AG09309 (cell line): ENCODE data around the gene GRIK2.

ENCODE experiments used
- DNase-seq: peaks from one replicate; pipeline ENCODE4 v3.0.0-alpha.2; 2010; ENCODE audit warnings: low read depth
- H3K4me3 ChIP-seq: 2 replicates; pipeline ENCODE4 v1.5.1; 2011; ENCODE audit warnings: mild to moderate bottlenecking, low read depth, low read length, moderate library complexity; ENCODE audit not compliant: control insufficient read depth
- TF ChIP-seq, protein P1 (sequence below): IDR thresholded peaks from 2 replicates; pipeline ENCODE4 v1.5.1; 2011; ENCODE audit warnings: mild to moderate bottlenecking, low read depth, low read length, inconsistent platforms; ENCODE audit not compliant: insufficient read depth, control insufficient read depth; ENCODE audit errors: missing control alignments

The GRIK2 gene

GRCh38 chr6:101878554-101879276 lies 485.2 kb downstream of the GRIK2 start:
- DNase-seq: no peak
- TF ChIP-seq, protein P1, sequence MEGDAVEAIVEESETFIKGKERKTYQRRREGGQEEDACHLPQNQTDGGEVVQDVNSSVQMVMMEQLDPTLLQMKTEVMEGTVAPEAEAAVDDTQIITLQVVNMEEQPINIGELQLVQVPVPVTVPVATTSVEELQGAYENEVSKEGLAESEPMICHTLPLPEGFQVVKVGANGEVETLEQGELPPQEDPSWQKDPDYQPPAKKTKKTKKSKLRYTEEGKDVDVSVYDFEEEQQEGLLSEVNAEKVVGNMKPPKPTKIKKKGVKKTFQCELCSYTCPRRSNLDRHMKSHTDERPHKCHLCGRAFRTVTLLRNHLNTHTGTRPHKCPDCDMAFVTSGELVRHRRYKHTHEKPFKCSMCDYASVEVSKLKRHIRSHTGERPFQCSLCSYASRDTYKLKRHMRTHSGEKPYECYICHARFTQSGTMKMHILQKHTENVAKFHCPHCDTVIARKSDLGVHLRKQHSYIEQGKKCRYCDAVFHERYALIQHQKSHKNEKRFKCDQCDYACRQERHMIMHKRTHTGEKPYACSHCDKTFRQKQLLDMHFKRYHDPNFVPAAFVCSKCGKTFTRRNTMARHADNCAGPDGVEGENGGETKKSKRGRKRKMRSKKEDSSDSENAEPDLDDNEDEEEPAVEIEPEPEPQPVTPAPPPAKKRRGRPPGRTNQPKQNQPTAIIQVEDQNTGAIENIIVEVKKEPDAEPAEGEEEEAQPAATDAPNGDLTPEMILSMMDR: no peak

GRCh38 chr6:101879782-101880181 lies 486.3 kb downstream of the GRIK2 start:
- H3K4me3 ChIP-seq: no peak overlapping the region
- no peak for DNase-seq
- TF ChIP-seq, protein P1: no peak

More at GRCh38 chr6:101878554-101879276, 485.2 kb downstream of the GRIK2 start:
- no peak overlapping the region for H3K4me3 ChIP-seq

- no peak for DNase-seq
- no peak overlapping the region for H3K4me3 ChIP-seq
- TF ChIP-seq, protein P1: no peak
These were observed 490.0 kb downstream of the GRIK2 start for GRCh38 chr6:101883505-101883904.

GRCh38 chr6:101887532-101887931 lies 494.0 kb downstream of the GRIK2 start:
- no peak overlapping the region for H3K4me3 ChIP-seq
- TF ChIP-seq, protein P1: no peak
- DNase-seq: no peak

- H3K4me3 ChIP-seq: no peak overlapping the region
These were observed 514.1 kb downstream of the GRIK2 start for GRCh38 chr6:101907356-101908217.

DNA sequence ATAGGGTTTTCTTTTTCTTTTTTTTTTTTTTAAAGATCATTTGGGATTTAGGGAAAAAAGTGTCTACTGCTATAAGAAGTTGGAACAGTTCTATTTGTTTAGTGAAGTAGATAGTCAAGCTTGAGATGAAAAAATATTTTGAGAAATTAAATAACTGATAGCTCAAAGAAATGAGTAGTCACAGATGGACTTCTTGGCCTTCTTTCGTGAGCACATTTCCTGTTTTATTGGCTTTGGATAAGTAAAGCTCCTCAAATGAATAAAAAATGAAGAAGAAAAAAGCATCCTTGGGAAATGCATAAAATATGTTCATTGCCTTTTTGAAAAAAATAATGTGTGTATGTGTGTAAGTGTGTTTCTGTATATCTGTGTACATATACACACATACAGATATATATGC lies 515.9 kb downstream of the GRIK2 start:
- DNase-seq: no peak
- H3K4me3 ChIP-seq: no peak overlapping the region
- TF ChIP-seq, protein P1: no peak

More at GRCh38 chr6:101907356-101908217, 514.1 kb downstream of the GRIK2 start:
- DNase-seq: no peak
- TF ChIP-seq, protein P1: no peak
